ENCODE data around the gene ASPRV1.

DNA sequence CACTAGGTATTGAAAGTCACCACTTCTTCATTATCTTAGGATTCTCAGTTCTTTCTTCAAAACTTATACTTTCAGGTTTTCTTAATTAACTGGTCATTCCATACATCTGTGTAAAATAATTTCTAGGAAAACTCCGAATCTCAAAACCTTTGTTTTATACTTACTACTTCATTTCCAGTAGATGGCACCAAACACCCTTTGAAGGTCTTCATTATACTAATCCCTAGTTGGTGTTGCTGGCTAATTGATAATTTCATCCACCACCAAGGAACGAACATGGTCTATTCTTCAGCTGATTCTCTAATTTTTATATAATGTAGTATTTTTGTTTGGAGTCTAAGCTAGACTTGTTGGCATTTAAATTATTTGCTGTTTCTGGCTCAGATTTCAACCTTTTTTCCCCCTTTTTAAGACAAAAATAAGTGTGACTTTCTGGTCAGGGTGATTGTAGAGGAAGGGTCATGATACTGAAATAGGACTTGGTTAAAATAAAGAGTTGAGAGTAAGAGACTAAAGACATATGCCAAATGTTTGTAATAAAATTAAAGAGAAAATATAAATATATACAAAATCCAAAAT, 49.4 kb downstream of the ASPRV1 start:
- TF ChIP-seq, protein P1, sequence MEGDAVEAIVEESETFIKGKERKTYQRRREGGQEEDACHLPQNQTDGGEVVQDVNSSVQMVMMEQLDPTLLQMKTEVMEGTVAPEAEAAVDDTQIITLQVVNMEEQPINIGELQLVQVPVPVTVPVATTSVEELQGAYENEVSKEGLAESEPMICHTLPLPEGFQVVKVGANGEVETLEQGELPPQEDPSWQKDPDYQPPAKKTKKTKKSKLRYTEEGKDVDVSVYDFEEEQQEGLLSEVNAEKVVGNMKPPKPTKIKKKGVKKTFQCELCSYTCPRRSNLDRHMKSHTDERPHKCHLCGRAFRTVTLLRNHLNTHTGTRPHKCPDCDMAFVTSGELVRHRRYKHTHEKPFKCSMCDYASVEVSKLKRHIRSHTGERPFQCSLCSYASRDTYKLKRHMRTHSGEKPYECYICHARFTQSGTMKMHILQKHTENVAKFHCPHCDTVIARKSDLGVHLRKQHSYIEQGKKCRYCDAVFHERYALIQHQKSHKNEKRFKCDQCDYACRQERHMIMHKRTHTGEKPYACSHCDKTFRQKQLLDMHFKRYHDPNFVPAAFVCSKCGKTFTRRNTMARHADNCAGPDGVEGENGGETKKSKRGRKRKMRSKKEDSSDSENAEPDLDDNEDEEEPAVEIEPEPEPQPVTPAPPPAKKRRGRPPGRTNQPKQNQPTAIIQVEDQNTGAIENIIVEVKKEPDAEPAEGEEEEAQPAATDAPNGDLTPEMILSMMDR (IDR thresholded peaks at IDR 0.05): peak; percentile 21 to 61 (median 58)
- no peak for TF ChIP-seq POLR2A (IDR thresholded peaks at IDR 0.05)
